ENCODE measurements around the gene SREBF1. TPM values are rescaled to one million over a fixed set of nuclear protein-coding genes. Genes with fewer than 3 reads are reported as not detected.

The SREBF1 gene
- total and polyA plus RNA-seq, 2 of the 4 experiments (the other 2 are of a cell fraction), result 3.4 to 20.4 TPM

GRCh38 chr17:17844079-17844478, 7.3 kb upstream of the SREBF1 start:
- Histone ChIP-seq H3K9ac (ENCODE audit: low read depth, low read length) (no peak overlapping the region), H3K4me2 (ENCODE audit: low read depth, low read length) (no peak overlapping the region), H3K4me3 (ENCODE audit: insufficient read depth, low read depth, low read length) (no peak overlapping the region), H2BK20ac (ENCODE audit: low read depth, low read length) (no peak overlapping the region), H3K23ac (ENCODE audit: low read depth, low read length) (no peak overlapping the region), H2AK9ac (replicated peaks; ENCODE audit: low read depth, low read length, poor library complexity) (no peak overlapping the region), H4K5ac (ENCODE audit: low read depth, low read length) (no peak overlapping the region), H4K20me1 (ENCODE audit: insufficient read depth, low read length) (no peaks in the 10 kb centered on the region), H3K79me1 (ENCODE audit: low read depth in 1 of 2, low read length in 2 of 2) (0 out of 4 replicates have a peak, but pooled peaks cover 0 to 8% of the 10 kb centered on the region in 2 experiments), H2BK120ac (ENCODE audit: low read depth, low read length) (no peak overlapping the region), H2BK15ac (ENCODE audit: low read depth, low read length) (no peak overlapping the region), H3K4ac (ENCODE audit: low read depth, low read length) (no peak overlapping the region), H3K36me3 (ENCODE audit: control insufficient read depth, insufficient read depth, low read length) (peaks cover 11% of the 10 kb centered on the region; the same call in 1 of the 2 replicates), H3K27me3 (ENCODE audit: control insufficient read depth, insufficient read depth, low read length) (no peaks in the 10 kb centered on the region), H2AFZ (replicated peaks; ENCODE audit: low read length, poor library complexity) (no peak overlapping the region), H2BK5ac (ENCODE audit: low read depth, low read length, poor library complexity, severe bottlenecking) (no peak overlapping the region), H3K9me3 (ENCODE audit: control insufficient read depth, insufficient read depth, low read length) (no peaks in the 10 kb centered on the region), H3K27ac (ENCODE audit: insufficient read depth, low read length) (no peak overlapping the region), H3K56ac (ENCODE audit: extremely low read depth, insufficient read depth, low read length) (no peak overlapping the region), H2AK5ac (ENCODE audit: low read depth, low read length) (no peak overlapping the region), H3K14ac (replicated peaks; ENCODE audit: low read depth, low read length) (no peak overlapping the region), H4K91ac (ENCODE audit: insufficient read depth, low read depth, low read length) (no peak overlapping the region), H3K4me1 (ENCODE audit: control insufficient read depth, insufficient read depth, low read length) (peaks cover 13% of the 10 kb centered on the region), H3K9me1 (ENCODE audit: insufficient read depth, low read length) (peaks cover 11% of the 10 kb centered on the region), H4K8ac (ENCODE audit: low read depth in 2 of 2, low read length in 2 of 2) (no peak overlapping the region), H3K18ac (ENCODE audit: low read depth, low read length) (no peak overlapping the region)
- no peak for ATAC-seq (ENCODE audit: low read depth)
- dilution Hi-C loops (cut with HindIII; ENCODE audit: low sequenced_read_pairs, unreplicated experiment), result no loop called here
- no CpG with 5 or more reads among the region's 7 CpGs for WGBS, 2 experiments (ENCODE audit: extremely low coverage in 2 of 2, insufficient read length in 1 of 2)
- intact Hi-C loops (cut with micrococcal nuclease), result no loop called here
- no TSS peak for BruUV-seq (replicated peaks)
- CTCF ChIA-PET, result no interaction called here
- in situ Hi-C loops (cut with MboI; ENCODE audit: low sequenced_read_pairs), result no loop called here
- POLR2A ChIA-PET (ENCODE audit: unreplicated experiment), result no interaction called here
- no peak for TF ChIP-seq FOS (IDR thresholded peaks at IDR 0.05; ENCODE audit: low read depth, low read length)
- no peak for TF ChIP-seq RFX5 (IDR thresholded peaks at IDR 0.05; ENCODE audit: low read depth, low read length)
- no peak for TF ChIP-seq MXI1 (IDR thresholded peaks at IDR 0.05; ENCODE audit: borderline replicate concordance, low read depth, low read length)
- no peak for TF ChIP-seq CTCF (conservative IDR thresholded peaks at IDR 0.05; ENCODE audit: low read depth, low read length)
- TF ChIP-seq SMC3 (IDR thresholded peaks at IDR 0.05; ENCODE audit: low read depth, low read length), result no peak
- TF ChIP-seq RCOR1 (IDR thresholded peaks at IDR 0.05; ENCODE audit: insufficient replicate concordance, low read length), result no peak
- no peak for TF ChIP-seq BHLHE40 (IDR thresholded peaks at IDR 0.05; ENCODE audit: low read depth, low read length)
- TF ChIP-seq CEBPB (IDR thresholded peaks at IDR 0.05; ENCODE audit: low read depth, low read length), result no peak
- no peak for TF ChIP-seq CHD1 (IDR thresholded peaks at IDR 0.05; ENCODE audit: low read depth, low read length)
- no peak for TF ChIP-seq USF2 (IDR thresholded peaks at IDR 0.05; ENCODE audit: low read depth, low read length)
- no peak for TF ChIP-seq RAD21 (IDR thresholded peaks at IDR 0.05; ENCODE audit: low read length)
- no peak for TF ChIP-seq NFE2L2 (IDR thresholded peaks at IDR 0.05; ENCODE audit: low read depth, low read length)
- TF ChIP-seq MAFK (IDR thresholded peaks at IDR 0.05; ENCODE audit: low read depth, low read length), result no peak
- no peak for TF ChIP-seq POLR2A (IDR thresholded peaks at IDR 0.05; ENCODE audit: low read depth, low read length)
- TF ChIP-seq MAZ (IDR thresholded peaks at IDR 0.05; ENCODE audit: borderline replicate concordance, low read depth, low read length), result no peak
- no peak for TF ChIP-seq ELK1 (IDR thresholded peaks at IDR 0.05; ENCODE audit: borderline replicate concordance, low read depth, low read length)
- no peak for DNase-seq

Measured in IMR-90 (cell line).